Neutrophil (primary cell): Measurements from ENCODE around the gene PPP1R1C.

Source experiments
- H3K27ac ChIP-seq: fragments of 200-600 bp; sonication (generic); 2 replicates; pipeline ENCODE4 v1.5.1; 2016; ENCODE audit warnings: mild to moderate bottlenecking, moderate library complexity
- H3K27me3 ChIP-seq: fragments of 200-600 bp; sonication (generic); 2 replicates; pipeline ENCODE4 v1.6.0; 2016; ENCODE audit warnings: mild to moderate bottlenecking
- H3K36me3 ChIP-seq: fragments of 200-600 bp; sonication (generic); 2 replicates; pipeline ENCODE4 v1.5.1; 2017
- H3K4me1 ChIP-seq, 2 experiments: fragments of 200-600 bp in 1 of 2; sonication (generic) in 1 of 2; 1 replicate in 1 of 2; 2 replicates in 1 of 2; pipeline versions ENCODE4 v1.5.1 to v1.6.1; 2013 to 2016; ENCODE audit warnings: low read depth in 1 of 2, low read length in 1 of 2, mild to moderate bottlenecking in 1 of 2, moderate library complexity in 1 of 2; ENCODE audit not compliant: control insufficient read depth in 1 of 2, insufficient read depth in 1 of 2
- H3K4me3 ChIP-seq, 2 experiments: fragments of 200-600 bp in 1 of 2; sonication (generic) in 1 of 2; 1 replicate in 1 of 2; 2 replicates in 1 of 2; pipeline ENCODE4 v1.5.1; 2013 to 2016; ENCODE audit warnings: low read depth in 1 of 2, low read length in 1 of 2, mild to moderate bottlenecking in 1 of 2, moderate library complexity in 1 of 2
- H3K9me3 ChIP-seq: fragments of 200-600 bp; sonication (generic); 2 replicates; pipeline ENCODE4 v1.5.1; 2016
- CTCF ChIP-seq: fragments of 200-600 bp; sonication (generic); IDR thresholded peaks from 2 replicates; pipeline ENCODE4 v1.5.1; 2016; ENCODE audit warnings: antibody characterized with exemption

The PPP1R1C gene

GRCh38 chr2:182006595-182007341, 21.1 kb downstream of the PPP1R1C start:
- no peak for TF ChIP-seq CTCF
- Histone ChIP-seq H3K36me3 (no peaks in the 10 kb centered on the region), H3K9me3 (no peaks in the 10 kb centered on the region), H3K27ac (no peak overlapping the region), H3K27me3 (no peaks in the 10 kb centered on the region), H3K4me1 (no peaks in the 10 kb centered on the region), H3K4me3 (no peak overlapping the region)

- H3K9me3 ChIP-seq: no peaks in the 10 kb centered on the region
- H3K27ac ChIP-seq: no peak overlapping the region
- TF ChIP-seq CTCF: no peak
- H3K4me1 ChIP-seq: no peaks in the 10 kb centered on the region
- H3K27me3 ChIP-seq: no peaks in the 10 kb centered on the region
- no peak overlapping the region for H3K4me3 ChIP-seq
- no peaks in the 10 kb centered on the region for H3K36me3 ChIP-seq
Observed at GRCh38 chr2:182014284-182014683, 28.6 kb downstream of the PPP1R1C start.

GRCh38 chr2:182015334-182016109, 29.9 kb downstream of the PPP1R1C start:
- H3K4me1 ChIP-seq: no peaks in the 10 kb centered on the region
- no peaks in the 10 kb centered on the region for H3K9me3 ChIP-seq
- no peaks in the 10 kb centered on the region for H3K36me3 ChIP-seq
- no peak overlapping the region for H3K27ac ChIP-seq
- H3K27me3 ChIP-seq: no peaks in the 10 kb centered on the region
- H3K4me3 ChIP-seq: no peak overlapping the region
- no peak for TF ChIP-seq CTCF

- H3K9me3 ChIP-seq: no peaks in the 10 kb centered on the region
- H3K36me3 ChIP-seq: no peaks in the 10 kb centered on the region
- H3K27ac ChIP-seq: no peak overlapping the region
- H3K27me3 ChIP-seq: no peaks in the 10 kb centered on the region
- no peaks in the 10 kb centered on the region for H3K4me1 ChIP-seq
- H3K4me3 ChIP-seq: no peak overlapping the region
- TF ChIP-seq CTCF: no peak
Observed at GRCh38 chr2:182018218-182018617, 32.6 kb downstream of the PPP1R1C start.

GRCh38 chr2:182019731-182020130, 34.1 kb downstream of the PPP1R1C start:
- H3K36me3 ChIP-seq: no peaks in the 10 kb centered on the region
- TF ChIP-seq CTCF: no peak
- H3K27ac ChIP-seq: no peak overlapping the region
- H3K9me3 ChIP-seq: no peaks in the 10 kb centered on the region
- no peak overlapping the region for H3K4me3 ChIP-seq
- no peaks in the 10 kb centered on the region for H3K27me3 ChIP-seq
- no peaks in the 10 kb centered on the region for H3K4me1 ChIP-seq
